ENCODE measurements around the gene AP3D1.

Gene AP3D1

DNA sequence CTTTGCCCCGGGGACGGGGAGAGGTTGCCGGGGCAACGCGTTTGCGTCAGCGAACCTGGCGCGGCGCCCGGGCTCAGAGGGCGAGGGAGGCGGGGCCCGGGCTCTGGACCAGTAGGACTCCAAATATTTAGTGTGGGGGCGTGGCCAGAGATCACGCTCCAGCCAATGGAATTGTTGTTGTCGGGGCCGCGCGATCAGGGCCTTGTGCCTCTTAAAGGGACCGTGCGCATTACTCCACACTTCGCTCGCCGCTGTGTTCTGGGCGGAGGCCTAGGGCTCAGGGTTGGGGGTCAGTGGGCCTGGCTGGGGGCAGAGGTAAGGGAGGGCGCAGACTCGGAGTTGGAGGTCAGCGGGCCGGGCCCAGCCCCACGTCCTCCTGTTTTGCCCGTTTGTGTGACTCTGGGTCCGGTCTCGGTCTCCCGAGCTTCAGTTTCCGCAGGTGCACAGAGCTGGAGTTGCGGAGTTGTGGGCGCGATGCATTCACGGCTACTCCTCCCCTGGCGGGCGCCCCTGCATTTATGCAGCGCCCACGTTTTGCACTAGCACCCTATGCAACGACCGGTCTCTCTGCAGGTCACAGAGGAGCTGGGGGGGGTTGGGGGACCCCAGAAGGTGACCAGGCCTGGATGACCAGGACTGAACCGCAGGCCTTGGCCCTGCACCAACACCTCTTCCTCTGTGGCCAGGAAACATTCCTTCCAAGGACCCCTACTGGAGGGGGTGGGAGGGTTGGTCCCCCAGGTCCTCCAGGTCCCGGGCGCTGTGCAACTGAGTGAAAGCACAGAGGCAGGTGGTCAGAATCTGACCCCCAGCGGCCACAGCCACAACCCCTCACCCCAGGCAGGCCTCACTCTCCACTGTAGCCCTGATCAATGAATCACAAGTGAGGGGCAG is 89.6 kb downstream of the AP3D1 start:
- peak; percentile 90 for DNase-seq

DNA sequence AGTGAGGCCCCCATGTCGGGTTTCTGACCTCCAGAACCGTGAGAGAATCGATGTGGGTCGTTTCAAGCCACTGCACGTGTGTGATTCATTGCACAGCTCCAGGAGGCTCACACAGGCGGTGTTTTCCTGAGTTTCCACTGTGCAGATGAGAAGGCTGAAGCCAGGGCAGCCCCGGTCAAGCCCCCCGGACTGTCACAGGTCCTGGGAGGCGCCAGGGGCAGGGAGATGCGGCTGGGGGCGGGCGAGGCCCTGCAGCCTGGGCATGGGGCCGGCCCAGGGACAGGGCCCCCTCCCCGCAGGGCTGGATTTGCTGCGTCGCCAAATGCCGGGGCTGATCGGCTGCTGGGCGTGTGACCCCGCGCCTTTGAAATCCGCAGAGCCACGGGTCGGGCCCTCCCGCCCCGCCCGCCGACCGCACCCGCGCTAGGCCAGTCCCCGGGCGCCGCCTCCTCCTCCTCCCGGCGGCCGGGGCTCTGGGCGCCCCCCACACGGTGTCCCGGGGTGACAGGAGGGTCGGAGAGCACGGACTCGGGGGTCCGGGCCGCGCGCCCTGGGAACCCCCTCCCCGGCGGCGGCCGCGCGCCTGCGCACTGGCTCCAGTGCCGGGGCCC is 90.4 kb downstream of the AP3D1 start:
- peak; percentile 98 for DNase-seq

DNA sequence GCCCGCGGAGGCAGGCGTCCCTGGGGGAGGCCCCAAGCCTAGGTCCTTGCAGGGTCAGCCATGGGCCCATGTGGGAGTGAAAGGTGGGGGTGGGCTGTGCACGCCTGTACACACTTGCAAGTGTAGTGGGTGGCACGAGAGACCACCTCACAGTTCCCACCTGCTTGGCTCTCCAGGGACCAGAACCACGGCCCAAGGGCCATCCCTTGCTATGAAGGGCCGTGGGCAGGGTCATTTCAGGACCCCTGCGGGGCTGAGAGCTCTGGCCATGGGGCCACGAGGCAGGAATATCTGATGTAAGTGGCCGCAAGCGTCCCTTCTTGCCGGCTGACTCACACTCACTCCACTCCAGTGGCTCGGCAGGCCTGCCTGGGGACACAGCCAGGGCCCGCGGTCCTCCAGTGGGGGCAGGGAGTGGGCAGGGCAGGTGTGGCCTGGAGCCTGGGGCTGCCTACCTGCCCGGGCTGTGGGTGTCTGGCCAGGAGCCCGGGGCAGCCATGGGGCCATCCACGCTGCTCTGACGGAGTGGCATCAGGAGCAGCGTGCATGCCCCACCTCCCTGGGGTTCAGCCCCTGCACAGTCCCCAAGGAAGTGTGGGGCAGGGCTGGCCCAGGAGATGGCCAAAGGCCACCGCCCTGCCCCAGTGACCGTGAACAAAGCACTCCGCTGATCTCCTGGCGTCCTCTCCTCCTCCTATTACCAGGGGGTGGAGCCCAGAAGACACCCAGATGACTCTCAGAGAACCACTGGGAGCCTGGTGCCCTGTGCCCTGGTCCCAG is 91.8 kb downstream of the AP3D1 start:
- peak; percentile 72 for DNase-seq

DNA sequence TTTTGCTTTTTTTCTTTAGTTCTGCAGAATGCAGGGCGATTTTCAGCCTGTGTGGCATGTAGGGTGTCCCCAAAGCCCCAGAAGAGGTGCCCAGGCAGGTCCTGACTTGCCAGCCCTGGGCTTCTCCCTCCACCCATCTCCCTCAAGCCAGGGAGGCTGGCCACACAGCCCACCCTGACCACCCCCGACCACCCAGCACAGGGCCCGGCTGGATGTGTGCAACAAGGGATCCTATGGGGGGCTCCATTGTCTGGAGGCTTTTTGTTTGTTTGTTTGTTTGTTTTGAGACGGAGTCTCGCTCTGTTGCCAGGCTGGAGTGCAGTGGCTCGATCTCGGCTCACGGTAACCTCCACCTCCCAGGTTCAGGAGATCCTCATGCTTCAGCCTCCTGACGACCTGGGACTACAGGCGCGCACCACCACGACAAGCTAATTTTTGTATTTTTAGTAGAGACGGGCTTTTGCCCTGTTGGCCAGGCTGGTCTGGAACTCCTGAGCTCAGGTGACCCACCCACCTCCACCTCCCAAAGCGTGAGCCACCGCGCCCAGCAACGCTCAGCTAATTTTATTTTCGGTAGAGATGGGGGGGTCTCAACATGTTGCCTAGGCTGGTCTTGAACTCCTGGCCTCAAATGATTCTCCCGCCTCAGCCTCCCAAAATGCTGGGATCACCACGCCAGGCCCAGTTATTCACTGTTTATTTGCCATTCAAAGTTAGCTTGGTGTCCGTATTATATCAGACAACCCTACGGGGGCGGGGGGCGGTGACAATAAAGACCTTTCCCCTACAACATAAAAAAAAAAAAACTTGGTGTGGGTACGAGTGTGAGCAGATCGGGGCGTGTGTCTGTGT is 92.6 kb downstream of the AP3D1 start:
- DNase-seq: no peak

DNA sequence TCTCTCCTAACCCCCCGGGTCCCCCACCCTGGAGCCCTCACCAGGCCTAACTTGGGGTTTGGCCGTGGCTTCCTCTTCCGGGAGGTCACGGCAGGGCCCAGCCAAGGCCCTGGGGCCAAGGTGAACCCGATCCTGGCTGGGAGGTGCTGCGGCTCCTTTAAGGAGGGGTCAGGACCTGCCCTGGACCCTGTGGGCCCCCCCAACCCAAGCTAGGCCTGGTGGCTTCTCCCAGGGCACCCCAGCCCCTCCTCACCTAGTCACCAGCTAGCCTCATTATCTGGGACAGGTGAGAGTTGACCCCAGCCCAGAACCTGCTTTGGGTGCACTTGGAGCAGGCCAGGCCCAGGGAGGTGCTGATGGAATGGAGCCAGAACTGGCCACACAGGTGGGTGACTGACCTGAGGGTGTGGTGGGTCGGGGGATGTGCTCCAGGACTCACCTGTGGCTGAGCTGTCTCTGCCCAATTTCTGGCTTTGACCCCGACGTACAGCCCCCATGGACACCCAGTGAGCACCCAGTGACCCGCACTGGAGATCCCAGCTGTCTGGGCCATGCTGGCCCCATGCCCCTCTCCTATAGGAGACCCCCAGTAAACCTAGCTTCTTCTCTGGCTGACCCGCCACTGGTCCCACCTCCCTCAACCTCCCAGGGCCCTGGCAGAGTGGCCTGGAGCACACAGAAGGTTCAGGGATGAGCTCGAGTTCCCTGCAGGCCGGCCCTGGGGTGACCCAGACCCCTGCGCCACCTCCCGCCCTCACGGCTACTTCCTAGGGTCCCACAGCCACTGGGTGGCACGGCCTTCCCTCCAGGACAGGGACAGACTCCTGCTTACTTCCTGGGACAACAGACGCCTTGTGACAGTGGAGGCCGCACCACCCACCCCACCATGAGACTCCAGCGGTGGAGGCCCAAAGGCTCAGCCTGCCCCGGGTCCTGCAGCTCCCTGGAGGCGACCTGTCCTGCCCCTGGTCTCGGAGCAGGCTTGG is 93.6 kb downstream of the AP3D1 start:
- no peak for DNase-seq

DNA sequence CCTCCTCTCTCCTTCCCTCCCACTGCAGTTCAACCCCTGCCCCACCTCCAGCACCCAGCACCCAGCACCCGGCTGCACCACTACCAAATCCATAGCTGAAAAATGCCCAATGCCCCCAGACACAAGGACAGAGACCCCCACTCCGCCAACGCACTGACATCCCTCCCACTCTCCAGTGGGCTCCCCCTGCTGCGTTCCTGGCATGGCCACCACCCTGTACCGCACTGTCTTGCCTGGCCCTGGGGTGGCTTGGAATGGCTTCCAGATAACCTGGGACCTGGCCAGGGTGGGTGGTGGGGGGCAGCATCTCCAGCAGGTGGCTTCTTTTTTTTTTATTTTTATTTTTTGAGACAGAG is 94.6 kb downstream of the AP3D1 start:
- no peak for DNase-seq

DNA sequence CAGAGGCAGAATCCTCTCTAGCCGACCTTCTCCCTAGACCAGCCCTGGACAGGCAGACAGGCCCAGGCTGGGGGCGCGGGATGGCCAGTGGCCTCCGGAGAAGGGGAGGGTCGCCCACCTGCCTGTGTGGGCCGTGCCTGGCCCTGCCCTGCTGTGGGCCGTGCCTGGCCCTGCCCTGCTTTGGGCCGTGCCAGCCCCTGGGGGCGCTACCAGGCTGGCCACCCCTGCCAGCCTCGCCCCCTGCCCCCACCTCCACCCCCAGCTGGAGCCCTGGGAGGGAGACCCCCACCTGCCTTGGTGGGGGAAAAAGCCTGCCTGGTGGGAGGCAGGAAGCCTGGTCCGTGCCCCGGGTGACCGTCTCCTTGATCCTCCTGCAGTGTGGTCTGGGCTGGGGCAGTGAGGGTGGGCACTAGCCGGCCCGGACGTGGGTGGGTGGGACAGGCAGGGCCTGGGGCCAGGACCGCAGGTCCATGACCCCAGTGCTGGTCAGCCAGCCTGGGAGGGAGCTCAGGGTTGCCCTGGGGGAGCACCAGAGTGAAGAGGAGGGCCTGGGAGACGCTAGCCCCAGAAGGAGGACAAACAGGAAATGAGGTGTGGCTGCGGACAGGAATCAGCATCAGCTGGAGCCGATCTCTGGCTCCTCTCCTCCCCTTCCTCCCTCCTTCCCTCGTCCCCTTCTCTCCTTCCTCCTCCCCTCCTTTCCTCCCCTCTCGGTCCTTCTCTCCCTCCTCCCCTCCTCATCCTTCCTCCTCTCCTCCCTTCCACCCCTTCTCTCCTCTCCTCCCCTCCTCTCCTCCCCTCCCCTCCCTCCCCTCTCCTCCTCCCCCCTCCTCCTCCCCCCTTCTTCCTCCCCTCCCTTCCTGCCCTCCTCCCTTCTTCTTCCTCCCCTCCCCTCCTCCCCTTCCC is 95.2 kb downstream of the AP3D1 start:
- no peak for DNase-seq

DNA sequence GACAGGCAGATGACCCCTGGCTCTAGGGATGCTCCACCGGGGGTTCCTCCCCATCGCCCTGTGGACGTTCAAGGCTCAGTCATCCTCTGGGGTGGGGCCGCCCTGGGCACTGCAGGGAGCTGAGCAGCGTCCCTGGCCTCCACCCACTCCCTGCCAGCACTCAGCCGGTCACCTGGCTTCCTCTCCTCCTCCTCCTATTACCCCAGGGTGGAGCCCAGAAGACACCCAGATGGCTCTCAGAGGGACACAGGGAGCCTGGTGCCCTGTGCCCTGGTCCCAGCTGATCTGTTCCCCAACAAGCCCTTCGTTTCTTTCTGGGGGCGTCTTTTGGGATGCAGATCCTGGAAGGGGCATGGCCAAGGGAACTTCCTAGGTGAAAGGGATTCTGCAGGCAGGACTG is 96.6 kb downstream of the AP3D1 start:
- DNase-seq: no peak

DNA sequence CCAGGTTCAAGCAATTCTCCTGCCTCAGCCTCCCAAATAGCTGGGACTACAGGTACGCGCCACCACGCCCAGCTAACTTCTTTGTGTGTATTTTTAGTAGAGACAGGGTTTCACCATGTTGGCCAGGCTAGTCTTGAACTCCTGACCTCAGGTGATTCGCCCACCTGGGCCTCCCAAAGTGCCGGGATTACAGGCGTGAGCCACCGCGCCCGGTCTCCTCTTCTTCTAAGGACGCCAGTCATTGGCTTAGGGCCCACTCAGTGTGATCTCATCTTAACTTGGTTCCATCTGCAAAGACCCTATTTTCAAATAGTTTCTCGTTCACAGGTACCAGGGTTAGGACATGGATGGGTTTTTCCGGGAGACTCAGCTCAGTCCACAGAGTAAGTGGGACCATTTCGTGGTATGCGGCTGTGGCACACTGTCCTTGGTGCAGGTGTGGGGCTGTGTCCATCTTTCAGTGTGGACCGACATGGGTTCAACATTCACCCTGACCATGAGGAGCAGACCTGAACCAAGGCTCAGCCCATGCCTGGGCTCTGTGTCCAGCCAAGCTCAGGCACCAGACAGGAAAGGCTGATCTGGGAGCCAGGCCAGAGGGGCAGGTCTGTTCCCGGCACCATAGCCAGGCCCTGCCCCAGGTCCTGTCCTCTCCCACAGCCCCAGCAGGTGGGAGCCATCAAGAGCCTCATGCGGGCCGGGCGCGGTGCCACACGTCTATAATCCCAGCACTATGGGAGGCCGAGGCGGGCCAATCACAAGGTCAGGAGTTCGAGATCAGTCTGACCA is 97.6 kb downstream of the AP3D1 start:
- no peak for DNase-seq

DNA sequence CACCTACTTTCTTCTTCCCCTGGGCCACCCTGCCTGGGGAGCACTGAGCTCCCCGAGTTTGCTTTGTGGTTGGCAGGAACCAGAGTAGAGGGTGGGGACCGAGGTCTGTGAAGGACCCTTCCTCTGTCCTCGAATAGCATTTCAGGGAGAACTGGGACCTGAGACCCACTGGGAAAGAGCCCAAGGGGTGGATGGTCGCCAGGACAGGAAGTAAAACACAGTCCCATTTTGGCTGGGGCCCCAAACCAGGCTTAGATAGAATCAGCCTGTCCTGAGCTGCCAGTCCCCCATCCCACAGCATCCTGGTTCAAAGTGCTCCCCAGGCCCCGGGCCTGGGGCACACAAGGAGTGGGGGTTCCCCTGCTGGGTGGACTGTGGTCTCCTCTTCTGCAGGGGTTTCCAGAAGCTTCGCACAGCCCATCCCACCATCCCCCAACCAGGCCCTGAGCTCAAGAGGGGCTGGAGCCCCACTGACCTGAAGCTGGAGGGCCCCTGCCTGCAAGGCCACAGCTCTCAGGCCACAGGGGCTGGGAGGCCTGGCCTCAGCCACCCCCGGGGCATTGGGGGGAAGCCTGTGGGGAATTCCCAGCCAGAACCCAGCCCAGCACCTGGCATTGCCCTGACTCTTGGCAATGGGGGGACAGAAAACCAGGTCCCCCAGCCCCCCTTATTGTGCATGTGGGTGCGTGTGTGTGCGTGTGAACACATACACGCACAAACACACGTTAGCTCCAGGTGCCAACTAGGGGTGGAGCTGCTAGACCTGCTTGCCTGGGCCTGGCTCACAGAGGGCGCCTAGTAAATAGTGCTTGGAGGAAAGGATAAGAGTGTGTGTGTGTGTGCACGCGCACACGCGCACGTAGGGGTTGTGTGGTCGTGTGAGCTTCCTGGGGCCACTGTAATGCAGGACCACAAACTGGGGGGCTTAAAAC is 99.3 kb downstream of the AP3D1 start:
- DNase-seq: no peak

DNA sequence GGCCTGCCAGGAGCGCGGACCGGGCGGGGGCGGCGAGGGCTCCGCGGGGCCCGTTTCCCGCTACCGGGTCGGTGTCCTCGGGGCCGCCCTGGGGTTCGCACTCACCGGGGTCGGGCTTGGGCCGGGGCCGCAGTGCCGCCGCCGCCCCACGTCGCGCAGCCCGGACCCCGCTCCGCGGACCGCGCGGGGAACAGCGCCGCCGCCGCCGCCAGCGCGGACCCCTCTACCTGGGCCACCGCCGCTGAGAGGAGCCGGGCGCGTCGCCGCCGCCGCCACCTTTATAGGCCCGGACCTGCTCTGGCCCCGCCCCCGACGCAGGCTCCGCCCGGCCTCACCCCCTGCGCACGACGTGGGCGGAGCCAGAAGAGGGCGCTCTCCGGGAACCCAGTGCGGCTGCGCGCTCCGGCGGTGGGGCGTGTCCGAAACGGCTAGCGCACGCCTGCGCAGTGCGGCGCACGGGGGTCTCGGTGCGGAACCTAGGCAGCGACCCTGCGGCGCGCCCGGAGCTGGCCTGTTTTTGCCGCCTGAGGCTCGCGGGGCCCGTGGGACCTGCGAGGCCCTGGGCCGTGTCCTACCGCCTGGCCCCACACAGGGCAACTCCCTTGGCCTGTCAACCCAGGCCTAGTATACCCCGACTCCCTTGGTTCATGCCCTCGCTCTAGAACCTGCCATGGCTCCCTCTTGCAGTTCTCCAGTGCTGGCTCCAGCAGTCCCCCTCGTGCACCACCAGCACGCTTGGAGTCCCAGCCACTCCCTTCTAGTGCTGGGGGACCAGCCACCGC is 100.2 kb downstream of the AP3D1 start, which contains the start of gene MKNK2:
TSS of gene MKNK2 (minus strand) at position 254 of the 782 bp plus-strand sequence. CDS start 393 bp downstream, outside the sequence.
- DNase-seq: peak; percentile 95
